ENCODE results near the gene CUTC. TPM values are rescaled to one million over a fixed set of nuclear protein-coding genes. Genes with fewer than 3 reads are reported as not detected.

CUTC gene, protein sequence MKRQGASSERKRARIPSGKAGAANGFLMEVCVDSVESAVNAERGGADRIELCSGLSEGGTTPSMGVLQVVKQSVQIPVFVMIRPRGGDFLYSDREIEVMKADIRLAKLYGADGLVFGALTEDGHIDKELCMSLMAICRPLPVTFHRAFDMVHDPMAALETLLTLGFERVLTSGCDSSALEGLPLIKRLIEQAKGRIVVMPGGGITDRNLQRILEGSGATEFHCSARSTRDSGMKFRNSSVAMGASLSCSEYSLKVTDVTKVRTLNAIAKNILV
- 10 to 100 TPM; 39.2 to 71.8 (median 59.0) TPM for total RNA-seq

GRCh38 chr10:99732033-99732842, at the start of gene CUTC, which contains the start of gene COX15:
Gene CUTC (plus strand): TSS chr10:99732234. CDS start chr10:99732349, 115 bp downstream.
Gene COX15 (minus strand): TSS chr10:99732127. CDS start chr10:99732049, 78 bp downstream.
- TF ChIP-seq, protein P1, sequence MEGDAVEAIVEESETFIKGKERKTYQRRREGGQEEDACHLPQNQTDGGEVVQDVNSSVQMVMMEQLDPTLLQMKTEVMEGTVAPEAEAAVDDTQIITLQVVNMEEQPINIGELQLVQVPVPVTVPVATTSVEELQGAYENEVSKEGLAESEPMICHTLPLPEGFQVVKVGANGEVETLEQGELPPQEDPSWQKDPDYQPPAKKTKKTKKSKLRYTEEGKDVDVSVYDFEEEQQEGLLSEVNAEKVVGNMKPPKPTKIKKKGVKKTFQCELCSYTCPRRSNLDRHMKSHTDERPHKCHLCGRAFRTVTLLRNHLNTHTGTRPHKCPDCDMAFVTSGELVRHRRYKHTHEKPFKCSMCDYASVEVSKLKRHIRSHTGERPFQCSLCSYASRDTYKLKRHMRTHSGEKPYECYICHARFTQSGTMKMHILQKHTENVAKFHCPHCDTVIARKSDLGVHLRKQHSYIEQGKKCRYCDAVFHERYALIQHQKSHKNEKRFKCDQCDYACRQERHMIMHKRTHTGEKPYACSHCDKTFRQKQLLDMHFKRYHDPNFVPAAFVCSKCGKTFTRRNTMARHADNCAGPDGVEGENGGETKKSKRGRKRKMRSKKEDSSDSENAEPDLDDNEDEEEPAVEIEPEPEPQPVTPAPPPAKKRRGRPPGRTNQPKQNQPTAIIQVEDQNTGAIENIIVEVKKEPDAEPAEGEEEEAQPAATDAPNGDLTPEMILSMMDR (IDR thresholded peaks at IDR 0.05; ENCODE audit: low read depth), result no peak

GRCh38 chr10:99682752-99683151, 49.3 kb upstream of the CUTC start:
- TF ChIP-seq, protein P1 (IDR thresholded peaks at IDR 0.05; ENCODE audit: low read depth), result no peak

- TF ChIP-seq, protein P1 (IDR thresholded peaks at IDR 0.05; ENCODE audit: low read depth), result no peak
Measured at GRCh38 chr10:99685597-99685967, 46.5 kb upstream of the CUTC start.

GRCh38 chr10:99689461-99689860, 42.6 kb upstream of the CUTC start:
- TF ChIP-seq, protein P1 (IDR thresholded peaks at IDR 0.05; ENCODE audit: low read depth), result no peak

DNA sequence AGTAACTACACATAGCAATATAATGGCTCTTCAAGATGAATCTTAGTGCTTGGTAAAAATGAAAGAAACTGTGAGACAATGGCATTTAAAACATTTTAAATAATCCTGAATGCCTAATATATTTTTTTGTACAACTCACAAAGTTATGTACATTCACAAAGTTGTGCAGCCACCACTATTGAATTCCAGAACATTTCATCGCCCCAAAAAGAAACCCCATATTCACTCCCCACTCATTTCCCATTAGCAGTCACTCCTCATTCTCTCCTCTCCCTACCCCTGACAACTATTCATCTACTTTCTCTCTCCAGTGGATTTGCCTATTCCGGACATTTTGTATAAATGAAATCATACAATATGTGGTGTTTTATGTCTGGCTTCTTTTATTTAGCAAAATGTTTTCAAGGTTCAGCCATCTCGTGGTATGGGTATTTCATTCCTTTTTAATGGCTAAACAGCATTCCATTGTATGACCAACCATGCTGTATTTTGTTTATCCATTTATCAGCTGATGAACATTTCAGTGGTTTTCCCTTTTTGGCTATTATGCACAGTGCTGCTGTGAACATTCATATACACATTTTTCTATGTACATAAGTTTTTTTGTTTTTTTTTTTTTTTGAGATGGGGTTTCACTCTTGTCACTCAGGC, 38.0 kb upstream of the CUTC start:
- TF ChIP-seq, protein P1 (IDR thresholded peaks at IDR 0.05; ENCODE audit: low read depth), result no peak

DNA sequence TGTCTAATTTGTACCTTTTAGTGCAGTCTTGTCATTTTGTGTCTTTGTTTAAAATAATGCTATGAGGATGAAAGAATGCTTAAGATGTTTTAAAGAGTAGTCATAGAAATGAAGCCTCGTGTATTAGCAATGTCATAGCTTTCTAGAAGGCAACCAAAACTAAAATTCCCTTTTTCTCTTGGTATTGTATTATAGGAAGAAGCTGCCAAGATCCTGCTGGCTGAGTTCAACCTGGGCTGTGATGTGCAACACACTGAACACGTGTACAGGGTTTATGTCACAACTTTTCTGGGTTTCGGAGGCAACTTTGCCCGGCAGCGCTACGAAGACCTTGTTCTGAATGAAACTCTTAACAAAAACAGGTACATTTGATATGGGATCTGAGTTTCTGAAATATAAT, 36.3 kb upstream of the CUTC start:
- TF ChIP-seq, protein P1 (IDR thresholded peaks at IDR 0.05; ENCODE audit: low read depth), result no peak
